K562 (cell line): ENCODE data around the gene PLSCR3. TPM values are rescaled to one million over a fixed set of nuclear protein-coding genes. Genes with fewer than 3 reads are reported as not detected.

ENCODE experiments used
- CHD4 ChIP-seq: fragments of 200-600 bp; sonication (generic); IDR thresholded peaks from 3 replicates; pipeline ENCODE4 v1.6.1; 2012; ENCODE audit warnings: low read depth, mild to moderate bottlenecking, mixed read lengths, low read length, inconsistent platforms; ENCODE audit not compliant: insufficient read depth, insufficient replicate concordance, poor library complexity, severe bottlenecking
- COPS2 ChIP-seq: fragments of 450-650 bp; conservative IDR thresholded peaks from 2 replicates; pipeline ENCODE4 v1.6.1; 2016; ENCODE audit warnings: mild to moderate bottlenecking, moderate library complexity
- HMBOX1 ChIP-seq: sonication (generic); IDR thresholded peaks from 2 replicates; pipeline ENCODE4 v1.6.1; 2016
- NCOR1 ChIP-seq: fragments of 450-650 bp; IDR thresholded peaks from 2 replicates; pipeline ENCODE4 v1.6.1; 2016; ENCODE audit warnings: mild to moderate bottlenecking, moderate library complexity
- NKRF ChIP-seq: fragments of 450-650 bp; IDR thresholded peaks from 2 replicates; pipeline ENCODE4 v1.6.1; 2016; ENCODE audit warnings: borderline replicate concordance
- PRMT5 ChIP-seq: sonication (generic); formaldehyde crosslinking; IDR thresholded peaks from 2 replicates; pipeline ENCODE4 v1.5.0; 2020; ENCODE audit warnings: missing genetic modification reagents
- SRSF7 ChIP-seq: fragments of 200-400 bp; formaldehyde crosslinking; optimal IDR thresholded peaks from 2 replicates; pipeline ENCODE3; 2017; ENCODE audit warnings: mild to moderate bottlenecking, low read depth, low read length
- SRSF9 ChIP-seq: fragments of 200-400 bp; formaldehyde crosslinking; IDR thresholded peaks from 2 replicates; pipeline ENCODE4 v1.6.1; 2017; ENCODE audit warnings: low read depth, low read length, borderline replicate concordance
- TCF3 ChIP-seq: sonication (generic); formaldehyde crosslinking; IDR thresholded peaks from 2 replicates; pipeline ENCODE4 v1.4.0; 2020; ENCODE audit warnings: mild to moderate bottlenecking, missing genetic modification reagents
- TCFL5 ChIP-seq: fragments of 250-450 bp; sonication (Bioruptor Pico); conservative IDR thresholded peaks from 2 replicates; pipeline ENCODE4 v1.6.1; 2021; ENCODE audit warnings: mild to moderate bottlenecking, moderate library complexity, matching md5 sums
- ZHX1 ChIP-seq: fragments of 150-350 bp; conservative IDR thresholded peaks from 2 replicates; pipeline ENCODE4 v1.6.1; 2014; ENCODE audit warnings: low read length
- ZNF133 ChIP-seq: fragments of 250-450 bp; sonication (Bioruptor Pico); IDR thresholded peaks from 2 replicates; pipeline ENCODE4 v1.4.0; 2020; ENCODE audit warnings: mild to moderate bottlenecking
- ZNF324 ChIP-seq: fragments of 250-450 bp; sonication (Bioruptor Pico); IDR thresholded peaks from 2 replicates; pipeline ENCODE4 v1.4.0; 2020; ENCODE audit warnings: mild to moderate bottlenecking
- ZNF444 ChIP-seq: fragments of 250-450 bp; sonication (Bioruptor Pico); IDR thresholded peaks from 2 replicates; pipeline ENCODE4 v1.4.0; 2020; ENCODE audit warnings: mild to moderate bottlenecking, moderate library complexity
- ZNF586 ChIP-seq: fragments of 450-650 bp; formaldehyde crosslinking; conservative IDR thresholded peaks from 2 replicates; pipeline ENCODE4 v1.4.0; 2020; ENCODE audit warnings: mild to moderate bottlenecking, moderate library complexity
- polyA plus RNA-seq, 8 experiments: library from polyadenylated mRNA; depleted of rRNA in 4 of 8; stranded (reverse) in 5 of 8; unstranded in 3 of 8; fragments of >200 nt; fragmentation: Nextera tagmentation in 2 of 8; fragmentation: Illumina TruSeq in 1 of 8; extraction: Ambion mirVana in 2 of 8; extraction: Trizol in 1 of 8; gene quantifications; 2 replicates each; pipeline versions ENCODE4 v1.2.1 to v1.2.3, GENCODE V29; 2011 to 2014; ENCODE audit warnings: inconsistent platforms in 1 of 8, missing spikeins in 1 of 8
- total RNA-seq, 7 experiments: library from RNA; depleted of rRNA in 6 of 7; stranded (reverse); fragments of >200 nt in 6 of 7; fragmentation: Illumina TruSeq in 2 of 7; extraction: Trizol in 2 of 7; gene quantifications; 2 replicates each; pipeline versions ENCODE4 v1.2.1 to v1.2.3, GENCODE V29; 2011 to 2021; ENCODE audit warnings: low replicate concordance in 1 of 7
- TF ChIP-seq, protein P1 (sequence below): fragments of 250-450 bp; sonication (Bioruptor Pico); IDR thresholded peaks from 2 replicates; pipeline ENCODE4 v1.8.0; 2021; ENCODE audit warnings: moderate library complexity, mild to moderate bottlenecking, inconsistent platforms
- TF ChIP-seq, protein P2 (sequence below): fragments of 450-650 bp; IDR thresholded peaks from 2 replicates; pipeline ENCODE4 v1.7.1; 2018; ENCODE audit warnings: mild to moderate bottlenecking, low read depth; ENCODE audit not compliant: partially characterized antibody

PLSCR3 gene
- total and polyA plus RNA-seq, 9 of the 15 experiments (the other 6 are each of a cell fraction or from before 2014, with no cell fraction given), result 3.2 to 16.8 (median 4.5) TPM

- TF ChIP-seq SRSF9, result no peak
- no peak for TF ChIP-seq ZNF444
- TF ChIP-seq HMBOX1, result no peak
- TF ChIP-seq, protein P1, sequence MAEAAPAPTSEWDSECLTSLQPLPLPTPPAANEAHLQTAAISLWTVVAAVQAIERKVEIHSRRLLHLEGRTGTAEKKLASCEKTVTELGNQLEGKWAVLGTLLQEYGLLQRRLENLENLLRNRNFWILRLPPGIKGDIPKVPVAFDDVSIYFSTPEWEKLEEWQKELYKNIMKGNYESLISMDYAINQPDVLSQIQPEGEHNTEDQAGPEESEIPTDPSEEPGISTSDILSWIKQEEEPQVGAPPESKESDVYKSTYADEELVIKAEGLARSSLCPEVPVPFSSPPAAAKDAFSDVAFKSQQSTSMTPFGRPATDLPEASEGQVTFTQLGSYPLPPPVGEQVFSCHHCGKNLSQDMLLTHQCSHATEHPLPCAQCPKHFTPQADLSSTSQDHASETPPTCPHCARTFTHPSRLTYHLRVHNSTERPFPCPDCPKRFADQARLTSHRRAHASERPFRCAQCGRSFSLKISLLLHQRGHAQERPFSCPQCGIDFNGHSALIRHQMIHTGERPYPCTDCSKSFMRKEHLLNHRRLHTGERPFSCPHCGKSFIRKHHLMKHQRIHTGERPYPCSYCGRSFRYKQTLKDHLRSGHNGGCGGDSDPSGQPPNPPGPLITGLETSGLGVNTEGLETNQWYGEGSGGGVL (CRISPR knock-in tag), result no peak
- TF ChIP-seq ZNF133 (CRISPR knock-in tag), result no peak
- no peak for TF ChIP-seq ZNF324 (CRISPR knock-in tag)
- no peak for TF ChIP-seq CHD4
- no peak for TF ChIP-seq TCFL5 (CRISPR knock-in tag)
- TF ChIP-seq ZHX1, result no peak
- TF ChIP-seq NKRF, result peak; percentile 55; the same call in 1 of the 2 replicates
- TF ChIP-seq TCF3 (CRISPR knock-in tag), result no peak
- TF ChIP-seq ZNF586 (CRISPR knock-in tag), result no peak
- no peak for TF ChIP-seq COPS2
- TF ChIP-seq, protein P2, sequence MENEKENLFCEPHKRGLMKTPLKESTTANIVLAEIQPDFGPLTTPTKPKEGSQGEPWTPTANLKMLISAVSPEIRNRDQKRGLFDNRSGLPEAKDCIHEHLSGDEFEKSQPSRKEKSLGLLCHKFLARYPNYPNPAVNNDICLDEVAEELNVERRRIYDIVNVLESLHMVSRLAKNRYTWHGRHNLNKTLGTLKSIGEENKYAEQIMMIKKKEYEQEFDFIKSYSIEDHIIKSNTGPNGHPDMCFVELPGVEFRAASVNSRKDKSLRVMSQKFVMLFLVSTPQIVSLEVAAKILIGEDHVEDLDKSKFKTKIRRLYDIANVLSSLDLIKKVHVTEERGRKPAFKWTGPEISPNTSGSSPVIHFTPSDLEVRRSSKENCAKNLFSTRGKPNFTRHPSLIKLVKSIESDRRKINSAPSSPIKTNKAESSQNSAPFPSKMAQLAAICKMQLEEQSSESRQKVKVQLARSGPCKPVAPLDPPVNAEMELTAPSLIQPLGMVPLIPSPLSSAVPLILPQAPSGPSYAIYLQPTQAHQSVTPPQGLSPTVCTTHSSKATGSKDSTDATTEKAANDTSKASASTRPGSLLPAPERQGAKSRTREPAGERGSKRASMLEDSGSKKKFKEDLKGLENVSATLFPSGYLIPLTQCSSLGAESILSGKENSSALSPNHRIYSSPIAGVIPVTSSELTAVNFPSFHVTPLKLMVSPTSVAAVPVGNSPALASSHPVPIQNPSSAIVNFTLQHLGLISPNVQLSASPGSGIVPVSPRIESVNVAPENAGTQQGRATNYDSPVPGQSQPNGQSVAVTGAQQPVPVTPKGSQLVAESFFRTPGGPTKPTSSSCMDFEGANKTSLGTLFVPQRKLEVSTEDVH, result no peak
- TF ChIP-seq SRSF7, result no peak
- TF ChIP-seq NCOR1, result no peak
- TF ChIP-seq PRMT5 (CRISPR knock-in tag), result no peak
Measured at GRCh38 chr17:7394452-7395191, at the start of gene PLSCR3 (continued).
